PC-9 (cell line): ENCODE data around the gene TCN1. TPM values are rescaled to one million over a fixed set of nuclear protein-coding genes. Genes with fewer than 3 reads are reported as not detected.

Experiments used
- BruUV-seq: library from RNA; stranded (reverse); fragments of 400-500 nt; replicated peaks from 2 replicates; lab custom pipeline; 2021; lab: Mats Ljungman, UMichigan
- CTCF ChIA-PET: fragments of 300-600 bp; sonication (Branson Sonifier 250); formaldehyde crosslinking; loops from one replicate; lab custom pipeline; 2022; ENCODE audit warnings: antibody characterized with exemption; lab: Charles Lee
- POLR2A ChIA-PET: fragments of 300-600 bp; sonication (Branson Sonifier 250); formaldehyde crosslinking; loops from one replicate; lab custom pipeline; 2022; ENCODE audit warnings: antibody characterized with exemption; ENCODE audit not compliant: unreplicated experiment; lab: Charles Lee
- DNase-seq, 2 experiments: peaks; one replicate each; pipeline versions ENCODE4 v3.0.0 to v3.0.0-alpha.2; 2015 to 2022; ENCODE audit warnings: mixed read lengths in 1 of 2
- H2AFZ ChIP-seq: fragments of 200-600 bp; sonication (generic); 2 replicates; pipeline ENCODE4 v1.8.1; 2017; ENCODE audit warnings: antibody characterized with exemption
- H3F3A ChIP-seq: fragments of 200-600 bp; sonication (generic); 2 replicates; pipeline ENCODE4 v1.8.1; 2017; ENCODE audit warnings: antibody characterized with exemption, mild to moderate bottlenecking, low read depth; ENCODE audit not compliant: insufficient read depth
- H3K27ac ChIP-seq: fragments of 200-600 bp; sonication (generic); 2 replicates; pipeline ENCODE4 v1.6.1; 2016; ENCODE audit warnings: mixed run types
- H3K27me3 ChIP-seq: fragments of 200-600 bp; sonication (generic); 2 replicates; pipeline ENCODE4 v1.6.1; 2016; ENCODE audit warnings: low read depth, mixed run types; ENCODE audit not compliant: insufficient read depth
- H3K36me3 ChIP-seq: fragments of 200-600 bp; sonication (generic); 2 replicates; pipeline ENCODE4 v1.6.1; 2016; ENCODE audit warnings: low read depth, mixed run types
- H3K4me1 ChIP-seq: fragments of 200-600 bp; sonication (generic); replicated peaks from 2 replicates; pipeline ENCODE4 v1.6.1; 2016; ENCODE audit warnings: mixed run types; ENCODE audit not compliant: insufficient read depth
- H3K4me2 ChIP-seq: fragments of 200-600 bp; sonication (generic); 2 replicates; pipeline ENCODE4 v1.6.1; 2017; ENCODE audit warnings: mixed run types
- H3K4me3 ChIP-seq: fragments of 200-600 bp; sonication (generic); 2 replicates; pipeline ENCODE4 v1.6.1; 2016; ENCODE audit warnings: mixed run types
- H3K79me2 ChIP-seq: fragments of 200-600 bp; sonication (generic); 2 replicates; pipeline ENCODE4 v1.6.1; 2017; ENCODE audit warnings: low read depth, mixed run types
- H3K9me2 ChIP-seq: fragments of 200-600 bp; sonication (generic); 2 replicates; pipeline ENCODE4 v1.8.1; 2017; ENCODE audit warnings: mild to moderate bottlenecking; ENCODE audit not compliant: insufficient read depth
- H3K9me3 ChIP-seq: fragments of 200-600 bp; sonication (generic); 2 replicates; pipeline ENCODE4 v1.8.1; 2016; ENCODE audit warnings: low read depth; ENCODE audit not compliant: insufficient read depth
- H4K20me1 ChIP-seq: fragments of 200-600 bp; sonication (generic); 2 replicates; pipeline ENCODE4 v1.8.1; 2017; ENCODE audit not compliant: insufficient read depth
- EZH2 ChIP-seq: fragments of 200-600 bp; sonication (generic); IDR thresholded peaks from 2 replicates; pipeline ENCODE4 v1.8.0; 2017; ENCODE audit warnings: antibody characterized with exemption, low read depth
- intact Hi-C: fragments of 100-400 bp; cut with micrococcal nuclease; formaldehyde crosslinking; loops from one replicate; pipeline ENCODE4 v1.10.0; 2022; ENCODE audit not compliant: unreplicated experiment
- total RNA-seq: library from RNA; stranded (reverse); gene quantifications from 2 replicates; pipeline ENCODE4 v1.2.3, GENCODE V29; 2021
- TF ChIP-seq, protein P1 (sequence below): fragments of 200-600 bp; sonication (generic); conservative IDR thresholded peaks from 2 replicates; pipeline ENCODE4 v1.6.1; 2017; ENCODE audit warnings: mixed run types, antibody characterized with exemption, mild to moderate bottlenecking, moderate library complexity

The TCN1 gene
- total RNA-seq, 1 experiment from 2014 or later: 1.4 TPM

DNA sequence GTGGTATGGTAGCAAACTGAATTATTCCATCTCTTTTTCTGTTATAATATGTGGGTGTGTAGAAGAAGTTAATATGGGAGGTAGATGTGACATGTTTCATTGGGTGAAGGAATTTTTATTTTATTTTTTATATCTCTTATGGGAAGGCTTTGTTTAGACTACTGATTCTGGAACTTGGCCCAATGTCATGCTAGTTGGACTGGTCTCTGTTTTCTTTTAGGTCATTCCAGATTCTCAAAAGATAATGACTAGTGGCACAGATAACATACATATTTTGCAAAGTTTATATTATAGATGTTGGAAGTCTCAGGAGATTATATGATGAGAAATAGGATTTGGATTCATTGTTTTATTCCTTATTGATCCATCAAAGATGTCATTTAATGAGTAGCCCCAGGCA lies 11.0 kb upstream of the TCN1 start:
- intact Hi-C loops: no loop called here
- H3K9me3 ChIP-seq: no peaks in the 10 kb centered on the region

DNA sequence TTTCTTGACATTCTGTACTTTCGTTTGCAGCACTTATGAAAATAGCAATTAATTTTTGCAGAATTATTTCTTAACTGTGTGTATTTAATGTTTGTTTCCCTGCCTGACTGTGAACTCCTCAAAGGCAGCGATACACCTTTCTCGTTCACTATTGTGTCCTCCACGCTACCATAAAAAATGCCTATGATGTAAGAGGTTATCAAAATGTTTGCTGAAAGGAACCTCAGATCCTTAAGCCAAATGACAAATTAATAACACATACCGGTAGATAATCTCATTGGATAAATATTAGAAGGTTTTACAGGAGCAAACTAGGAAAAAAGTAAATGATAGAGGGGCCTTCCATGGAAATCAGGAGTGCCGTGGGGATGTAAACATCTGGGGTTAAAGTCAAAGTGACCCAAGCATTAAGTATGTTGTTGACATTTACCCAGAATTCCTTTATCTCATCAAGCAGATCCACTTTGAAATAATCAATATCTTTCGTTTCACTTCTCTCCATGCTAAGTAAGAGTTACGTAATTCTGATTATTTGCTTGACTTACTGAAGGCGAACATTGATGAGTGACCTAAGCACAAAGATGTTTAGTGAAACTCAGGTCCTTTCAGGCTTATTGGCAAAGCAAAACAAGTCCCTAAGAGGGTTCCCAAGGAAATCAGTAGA lies 9.7 kb upstream of the TCN1 start:
- no peak overlapping the region for H2AFZ ChIP-seq
- no peaks in the 10 kb centered on the region for H3K4me1 ChIP-seq
- H3F3A ChIP-seq: no peaks in the 10 kb centered on the region
- no peak overlapping the region for H3K4me3 ChIP-seq
- BruUV-seq: no TSS peak
- CTCF ChIA-PET: no interaction called here
- POLR2A ChIA-PET: no interaction called here
- no peaks in the 10 kb centered on the region for H3K9me3 ChIP-seq
- no peaks in the 10 kb centered on the region for H4K20me1 ChIP-seq
- no peak for DNase-seq
- no peak for TF ChIP-seq EZH2
- TF ChIP-seq, protein P1, sequence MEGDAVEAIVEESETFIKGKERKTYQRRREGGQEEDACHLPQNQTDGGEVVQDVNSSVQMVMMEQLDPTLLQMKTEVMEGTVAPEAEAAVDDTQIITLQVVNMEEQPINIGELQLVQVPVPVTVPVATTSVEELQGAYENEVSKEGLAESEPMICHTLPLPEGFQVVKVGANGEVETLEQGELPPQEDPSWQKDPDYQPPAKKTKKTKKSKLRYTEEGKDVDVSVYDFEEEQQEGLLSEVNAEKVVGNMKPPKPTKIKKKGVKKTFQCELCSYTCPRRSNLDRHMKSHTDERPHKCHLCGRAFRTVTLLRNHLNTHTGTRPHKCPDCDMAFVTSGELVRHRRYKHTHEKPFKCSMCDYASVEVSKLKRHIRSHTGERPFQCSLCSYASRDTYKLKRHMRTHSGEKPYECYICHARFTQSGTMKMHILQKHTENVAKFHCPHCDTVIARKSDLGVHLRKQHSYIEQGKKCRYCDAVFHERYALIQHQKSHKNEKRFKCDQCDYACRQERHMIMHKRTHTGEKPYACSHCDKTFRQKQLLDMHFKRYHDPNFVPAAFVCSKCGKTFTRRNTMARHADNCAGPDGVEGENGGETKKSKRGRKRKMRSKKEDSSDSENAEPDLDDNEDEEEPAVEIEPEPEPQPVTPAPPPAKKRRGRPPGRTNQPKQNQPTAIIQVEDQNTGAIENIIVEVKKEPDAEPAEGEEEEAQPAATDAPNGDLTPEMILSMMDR: no peak
- intact Hi-C loops: no loop called here
- H3K79me2 ChIP-seq: no peaks in the 10 kb centered on the region
- no peak overlapping the region for H3K27ac ChIP-seq
- H3K36me3 ChIP-seq: no peaks in the 10 kb centered on the region
- no peaks in the 10 kb centered on the region for H3K27me3 ChIP-seq
- no peaks in the 10 kb centered on the region for H3K9me2 ChIP-seq
- no peak overlapping the region for H3K4me2 ChIP-seq

More for the DNA sequence above, 11.0 kb upstream of the TCN1 start:
- no peak for DNase-seq
- no peaks in the 10 kb centered on the region for H3F3A ChIP-seq
- no peaks in the 10 kb centered on the region for H3K27me3 ChIP-seq
- no peak for TF ChIP-seq EZH2
- TF ChIP-seq, protein P1: no peak
- no peak overlapping the region for H3K27ac ChIP-seq
- CTCF ChIA-PET: no interaction called here
- H3K4me2 ChIP-seq: no peak overlapping the region
- no peaks in the 10 kb centered on the region for H3K36me3 ChIP-seq
- no peaks in the 10 kb centered on the region for H3K9me2 ChIP-seq
- POLR2A ChIA-PET: no interaction called here
- no TSS peak for BruUV-seq
- no peaks in the 10 kb centered on the region for H3K79me2 ChIP-seq
- no peak overlapping the region for H2AFZ ChIP-seq
- no peaks in the 10 kb centered on the region for H4K20me1 ChIP-seq
- no peaks in the 10 kb centered on the region for H3K4me1 ChIP-seq
- no peak overlapping the region for H3K4me3 ChIP-seq

DNA sequence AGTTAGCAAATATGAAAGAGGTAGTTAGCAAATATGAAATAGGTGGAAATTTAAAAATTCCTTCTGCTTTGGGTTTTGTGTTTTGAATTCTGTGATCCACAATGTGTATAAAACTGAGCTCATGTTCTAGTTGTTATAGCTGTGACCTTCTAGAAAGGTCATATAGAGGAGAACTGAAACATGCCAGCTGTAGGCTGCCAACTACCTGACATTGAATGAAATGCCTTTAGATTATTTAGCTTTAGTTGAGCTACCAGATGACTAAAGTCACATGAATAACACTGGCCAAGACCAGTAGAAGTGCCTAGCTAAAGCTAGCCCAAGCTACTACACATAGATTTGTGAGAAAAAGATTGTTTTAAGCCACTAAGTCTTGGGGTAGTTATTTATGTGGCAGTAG lies 5.8 kb upstream of the TCN1 start:
- intact Hi-C loops: no loop called here
- no peaks in the 10 kb centered on the region for H3K36me3 ChIP-seq
- H3K79me2 ChIP-seq: no peaks in the 10 kb centered on the region
- no peak overlapping the region for H3K27ac ChIP-seq
- no peaks in the 10 kb centered on the region for H3K9me2 ChIP-seq
- ChIA-PET POLR2A (no interaction called here), CTCF (no interaction called here)
- BruUV-seq: no TSS peak
- no peak for DNase-seq
- no peaks in the 10 kb centered on the region for H3F3A ChIP-seq
- no peaks in the 10 kb centered on the region for H3K27me3 ChIP-seq
- H3K9me3 ChIP-seq: no peaks in the 10 kb centered on the region; the same call in 1 of the 2 replicates
- no peaks in the 10 kb centered on the region for H3K4me1 ChIP-seq
- no peaks in the 10 kb centered on the region for H4K20me1 ChIP-seq
- H2AFZ ChIP-seq: no peak overlapping the region
- no peak for TF ChIP-seq EZH2
- TF ChIP-seq, protein P1: no peak
- H3K4me2 ChIP-seq: no peak overlapping the region
- no peak overlapping the region for H3K4me3 ChIP-seq
